Measurements from ENCODE around the gene ZSWIM8. TPM values are rescaled to one million over a fixed set of nuclear protein-coding genes. Genes with fewer than 3 reads are reported as not detected.
"Not testable (repeated sequence)": the region's sequence is repeated elsewhere in the genome, so short reads cannot be mapped to it uniquely, and the experiment has no call there.

Gene ZSWIM8
- total RNA-seq, 1 donor from 2014 or later, result 40.3 TPM

- DNase-seq (peak; percentile 91), ATAC-seq (ENCODE audit: poor library complexity) (peak; percentile 87)
- intact Hi-C loops (cut with DNase I), result no loop called here
Observed at GRCh38 chr10:73772281-73773151, 12.9 kb upstream of the ZSWIM8 start.

GRCh38 chr10:73773152-73773879 lies 12.1 kb upstream of the ZSWIM8 start:
- no peak for DNase-seq
- intact Hi-C loops (cut with DNase I), result no loop called here
- ATAC-seq (ENCODE audit: poor library complexity), result peak; percentile 2

GRCh38 chr10:73774637-73775036 lies 10.8 kb upstream of the ZSWIM8 start:
- no peak for DNase-seq
- intact Hi-C loops (cut with DNase I), result no loop called here
- ATAC-seq (ENCODE audit: poor library complexity), result no peak

GRCh38 chr10:73779018-73779417 lies 6.4 kb upstream of the ZSWIM8 start:
- DNase-seq, result no peak
- no peak for ATAC-seq (ENCODE audit: poor library complexity)
- intact Hi-C loops (cut with DNase I), result no loop called here

GRCh38 chr10:73779539-73780197 lies 5.7 kb upstream of the ZSWIM8 start:
- ATAC-seq (ENCODE audit: poor library complexity) (no peak), DNase-seq (no peak)
- intact Hi-C loops (cut with DNase I), result no loop called here

GRCh38 chr10:73780301-73780700 lies 5.1 kb upstream of the ZSWIM8 start:
- DNase-seq (no peak), ATAC-seq (ENCODE audit: poor library complexity) (no peak)
- intact Hi-C loops (cut with DNase I), result no loop called here

GRCh38 chr10:73780966-73781365 lies 4.4 kb upstream of the ZSWIM8 start:
- intact Hi-C loops (cut with DNase I), result no loop called here
- DNase-seq (no peak), ATAC-seq (ENCODE audit: poor library complexity) (no peak)

- no peak for ATAC-seq (ENCODE audit: poor library complexity)
- no peak for DNase-seq
- intact Hi-C loops (cut with DNase I), result no loop called here
Observed at GRCh38 chr10:73781548-73781878, 3.9 kb upstream of the ZSWIM8 start.

GRCh38 chr10:73781879-73782748 lies 3.3 kb upstream of the ZSWIM8 start, which contains the start of gene CHCHD1:
Gene CHCHD1 (plus strand): TSS chr10:73782048. CDS start chr10:73782076, 28 bp downstream.
- intact Hi-C loops (cut with DNase I), result no loop called here
- DNase-seq (peak; percentile 96), ATAC-seq (ENCODE audit: poor library complexity) (peak; percentile 81)

- no peak for ATAC-seq (ENCODE audit: poor library complexity)
- no peak for DNase-seq
- intact Hi-C loops (cut with DNase I), result no loop called here
Observed at GRCh38 chr10:73782749-73783085, 2.7 kb upstream of the ZSWIM8 start.

GRCh38 chr10:73785721-73786511 lies 510 bp downstream of the ZSWIM8 start:
- ATAC-seq (ENCODE audit: poor library complexity), result peak; percentile 32
- no peak for DNase-seq
- intact Hi-C loops (cut with DNase I), result no loop called here

GRCh38 chr10:73786512-73786885 lies 1.1 kb downstream of the ZSWIM8 start:
- intact Hi-C loops (cut with DNase I), result no loop called here
- DNase-seq (no peak), ATAC-seq (ENCODE audit: poor library complexity) (no peak)

- ATAC-seq (ENCODE audit: poor library complexity); DNase-seq; intact Hi-C loops (cut with DNase I): not testable (repeated sequence)
Observed at GRCh38 chr10:73787031-73787800, 1.8 kb downstream of the ZSWIM8 start.

GRCh38 chr10:73788864-73789658 lies 3.7 kb downstream of the ZSWIM8 start:
- ATAC-seq (ENCODE audit: poor library complexity), result no peak
- intact Hi-C loops (cut with DNase I), result no loop called here
- peak; percentile 32 for DNase-seq

- intact Hi-C loops (cut with DNase I), result no loop called here
- ATAC-seq (ENCODE audit: poor library complexity), result no peak
Observed at GRCh38 chr10:73789659-73790055, 4.3 kb downstream of the ZSWIM8 start.

GRCh38 chr10:73790886-73791625 lies 5.7 kb downstream of the ZSWIM8 start:
- ATAC-seq (ENCODE audit: poor library complexity), result no peak
- intact Hi-C loops (cut with DNase I), result no loop called here

More at GRCh38 chr10:73789659-73790055, 4.3 kb downstream of the ZSWIM8 start:
- peak; percentile 25 for DNase-seq

More at GRCh38 chr10:73790886-73791625, 5.7 kb downstream of the ZSWIM8 start:
- DNase-seq, result no peak
